ENCODE measurements around the gene IL12B.
"Not testable (repeated sequence)": the region's sequence is repeated elsewhere in the genome, so short reads cannot be mapped to it uniquely, and the experiment has no call there.

IL12B gene

DNA sequence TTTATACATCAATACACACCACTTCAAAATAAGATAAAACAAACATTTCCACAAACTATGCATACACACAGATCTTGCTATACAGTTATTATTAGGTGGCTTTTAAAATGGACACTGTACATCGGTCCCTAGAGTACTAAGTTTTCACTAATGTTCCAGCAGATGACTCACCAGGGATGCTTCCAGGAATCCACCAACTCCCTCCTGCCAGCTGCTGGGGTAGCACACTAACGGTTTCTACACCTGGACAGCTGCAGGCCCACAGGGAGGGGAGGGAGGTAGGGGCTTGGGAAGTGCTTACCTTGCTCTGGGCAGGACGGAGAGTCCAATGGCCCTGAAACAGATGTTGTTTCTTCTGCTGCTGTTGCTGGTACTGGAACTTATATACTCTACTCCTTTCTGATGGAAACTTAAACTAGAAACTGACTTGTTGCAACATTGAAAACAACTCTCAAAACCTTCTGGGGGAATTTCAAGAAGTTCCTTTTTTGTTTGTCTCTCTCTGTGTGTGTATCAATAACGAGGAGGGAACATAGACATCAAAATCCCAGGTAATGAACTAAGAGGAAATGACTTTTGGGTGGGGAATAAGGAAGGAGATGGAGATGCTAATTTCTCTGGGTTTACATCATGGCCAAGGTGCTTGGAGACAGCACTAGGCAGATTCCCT lies at the start of gene IL12B:
IL12B (minus strand) TSS at position 357 of the 670 bp plus-strand sequence. CDS start 3,705 bp downstream, outside the sequence.
- DNase-seq = no peak

DNA sequence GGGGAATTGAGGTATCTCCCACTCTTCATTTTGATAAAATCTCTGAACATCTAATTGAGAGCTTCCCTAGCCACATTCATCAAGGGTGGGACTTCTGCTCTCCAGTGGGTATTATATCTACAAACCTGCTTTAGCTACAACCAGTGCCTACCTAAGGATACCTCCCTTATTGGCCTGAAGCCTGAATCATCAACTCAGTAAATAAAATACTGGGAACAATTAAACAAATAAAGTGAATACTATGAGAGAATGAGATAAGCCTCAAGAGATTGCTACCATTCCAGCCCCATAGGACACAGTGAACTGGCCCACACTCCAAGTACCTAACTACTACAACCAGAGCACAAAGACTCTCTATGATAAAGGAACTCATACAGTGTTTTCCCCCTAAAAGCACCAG lies 47.4 kb upstream of the IL12B start:
- no peak for DNase-seq

DNA sequence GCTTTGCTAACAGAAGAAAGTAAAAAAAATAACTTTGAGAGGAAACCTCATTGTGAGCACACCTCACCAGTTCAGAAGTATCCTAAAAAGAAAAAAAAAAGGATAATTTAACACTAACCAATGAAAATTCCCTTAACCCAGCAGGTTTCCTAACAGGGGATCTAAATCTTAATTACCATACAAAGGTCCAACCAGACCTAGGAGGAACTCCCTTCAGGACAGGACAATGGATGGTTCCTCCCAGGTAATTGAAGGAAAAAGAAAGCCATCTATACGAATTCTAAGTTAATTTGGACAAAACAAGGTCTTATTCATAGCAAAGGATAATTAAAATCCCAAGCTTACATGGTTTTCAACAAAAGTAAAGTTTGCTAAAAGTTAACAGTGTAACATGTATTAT lies 37.6 kb upstream of the IL12B start:
- DNase-seq = not testable (repeated sequence)

DNA sequence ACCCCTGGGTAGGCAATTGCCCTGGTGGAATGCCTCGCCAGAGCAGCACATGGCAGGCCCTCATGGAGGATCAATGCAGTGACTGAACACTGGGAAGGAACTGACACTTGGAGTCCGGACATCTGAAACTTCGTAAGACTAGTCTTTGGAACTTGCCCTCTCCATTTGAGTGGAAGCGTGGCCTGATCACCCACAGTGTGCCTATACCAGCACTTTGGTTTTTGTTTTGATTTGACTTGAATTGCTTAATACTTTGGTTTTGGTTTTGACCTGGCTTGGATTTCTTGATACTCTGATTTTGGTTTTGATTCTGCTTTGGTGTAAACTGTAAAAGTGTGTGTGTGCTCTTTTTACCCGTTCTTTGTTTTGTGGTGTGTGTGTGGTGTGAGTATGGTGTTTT lies 36.5 kb upstream of the IL12B start:
- not testable (repeated sequence) for DNase-seq

GRCh38 chr5:159362220-159362619 lies 31.9 kb upstream of the IL12B start:
- DNase-seq = no peak

GRCh38 chr5:159359871-159360270 lies 29.6 kb upstream of the IL12B start:
- DNase-seq = not testable (repeated sequence)

- DNase-seq = no peak
These were observed 29.1 kb upstream of the IL12B start for GRCh38 chr5:159359408-159359807.

GRCh38 chr5:159353661-159354252 lies 23.5 kb upstream of the IL12B start:
- DNase-seq = no peak

DNA sequence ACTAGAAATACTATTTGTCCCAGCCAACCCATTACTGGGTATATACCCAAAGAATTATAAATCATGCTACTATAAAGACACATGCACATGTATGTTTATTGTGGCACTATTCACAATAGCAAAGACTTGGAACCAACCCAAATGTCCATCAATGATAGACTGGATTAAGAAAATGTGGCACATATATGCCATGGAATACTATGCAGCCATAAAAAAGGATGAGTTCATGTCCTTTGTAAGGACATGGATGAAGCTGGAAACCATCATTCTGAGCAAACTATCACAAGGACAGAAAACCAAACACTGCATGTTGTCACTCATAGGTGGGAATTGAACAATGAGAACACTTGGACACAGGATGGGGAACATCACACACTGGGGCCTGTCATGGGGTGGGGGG lies 20.4 kb upstream of the IL12B start:
- not testable (repeated sequence) for DNase-seq

DNA sequence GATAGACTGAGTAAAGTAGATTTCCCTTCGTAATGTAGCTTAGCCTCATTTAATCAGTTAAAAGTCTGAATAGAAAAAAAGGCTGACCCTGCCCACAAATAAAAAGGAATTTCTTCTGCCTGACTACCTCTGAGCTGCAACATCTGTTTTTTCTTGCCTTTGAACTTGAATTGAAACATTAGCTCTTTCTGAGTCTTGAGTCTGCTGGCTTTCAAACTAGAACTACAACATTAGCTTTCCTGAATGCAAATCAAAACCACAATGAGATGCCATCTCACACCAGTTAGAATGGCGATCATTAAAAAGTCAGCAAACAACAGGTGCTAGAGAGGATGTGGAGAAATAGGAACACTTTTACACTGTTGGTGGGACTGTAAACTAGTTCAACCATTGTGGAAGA lies 19.9 kb upstream of the IL12B start:
- DNase-seq = not testable (repeated sequence)

GRCh38 chr5:159345861-159346260 lies 15.6 kb upstream of the IL12B start:
- no peak for DNase-seq

DNA sequence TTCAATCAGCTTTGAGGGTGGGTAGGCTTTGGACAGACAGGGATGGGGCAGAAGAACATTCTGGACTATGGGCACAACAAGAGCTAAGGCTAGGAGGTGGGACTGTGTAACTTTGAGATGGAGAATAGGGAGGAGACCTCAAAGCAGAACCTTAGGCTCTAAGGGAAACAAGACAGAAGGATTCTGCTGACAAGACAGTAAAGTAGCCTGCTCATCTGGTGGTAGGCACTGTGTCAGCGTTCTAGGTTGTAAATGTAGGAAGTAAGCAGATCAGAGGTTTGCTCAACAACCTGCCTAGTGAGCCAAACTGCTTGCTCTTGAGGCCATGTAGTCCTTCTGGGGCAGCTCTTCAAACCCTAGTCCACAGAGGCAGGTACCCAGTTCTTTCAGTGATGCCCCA lies 15.0 kb upstream of the IL12B start:
- DNase-seq = no peak

DNA sequence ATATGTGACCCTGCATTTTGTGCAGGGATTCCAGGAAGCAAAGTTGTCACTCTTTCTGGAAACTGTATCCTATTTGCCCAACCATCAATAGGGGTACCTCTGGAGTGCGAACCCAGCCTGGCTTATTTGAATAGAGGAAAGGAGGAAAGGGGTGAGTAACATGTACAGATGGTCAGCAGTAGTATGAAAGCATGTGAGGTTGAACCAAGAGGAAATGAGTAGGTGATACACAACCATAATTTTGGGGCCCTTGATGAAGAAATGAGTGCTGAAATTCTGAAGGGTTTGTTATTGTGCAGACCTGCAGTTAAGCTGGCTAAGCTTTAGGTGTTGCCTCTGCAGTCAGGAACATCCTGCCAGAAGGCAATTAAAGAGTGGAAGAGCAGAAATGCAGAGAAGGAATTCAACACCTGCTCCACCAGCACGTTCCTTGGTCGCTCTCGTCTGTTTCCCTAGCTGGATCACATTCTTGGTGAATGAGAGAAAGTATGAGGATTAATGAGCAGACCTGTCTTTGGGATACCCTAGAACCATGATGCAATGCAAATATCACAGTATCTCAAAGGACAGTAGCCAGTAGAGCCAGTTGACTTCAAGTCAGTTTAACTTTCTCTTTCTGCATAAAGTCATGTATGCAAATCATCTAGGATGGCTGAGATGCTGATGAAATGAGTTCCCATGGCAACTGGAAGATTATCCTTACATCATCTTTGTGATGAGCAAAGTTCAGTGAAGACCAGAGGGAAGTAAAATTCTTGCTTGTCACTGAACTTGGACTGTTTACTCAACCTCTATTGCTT lies 13.2 kb upstream of the IL12B start:
- no peak for DNase-seq

DNA sequence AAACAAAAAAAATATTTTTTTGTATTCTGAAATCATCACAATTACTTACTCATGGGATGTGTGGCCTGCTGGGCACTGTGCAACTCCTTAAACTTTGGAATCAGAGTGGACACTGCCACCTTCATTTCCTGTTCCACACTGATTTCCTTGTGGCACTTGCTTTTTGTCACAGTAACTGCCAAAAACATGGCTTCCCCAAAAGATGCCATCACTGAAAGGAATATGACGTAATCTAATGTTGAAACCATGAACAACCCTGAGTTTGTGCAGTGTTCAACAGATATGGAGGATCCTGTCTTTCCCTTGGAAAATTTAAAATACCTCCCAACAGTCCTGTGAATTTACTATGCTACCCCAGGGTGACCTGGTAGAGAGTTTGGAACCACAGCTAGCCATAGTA lies 12.6 kb upstream of the IL12B start:
- no peak for DNase-seq

GRCh38 chr5:159341906-159342310 lies 11.6 kb upstream of the IL12B start:
- peak; percentile 15 for DNase-seq

GRCh38 chr5:159341145-159341544 lies 10.9 kb upstream of the IL12B start:
- no peak for DNase-seq

GRCh38 chr5:159340511-159340910 lies 10.2 kb upstream of the IL12B start:
- DNase-seq = no peak

DNA sequence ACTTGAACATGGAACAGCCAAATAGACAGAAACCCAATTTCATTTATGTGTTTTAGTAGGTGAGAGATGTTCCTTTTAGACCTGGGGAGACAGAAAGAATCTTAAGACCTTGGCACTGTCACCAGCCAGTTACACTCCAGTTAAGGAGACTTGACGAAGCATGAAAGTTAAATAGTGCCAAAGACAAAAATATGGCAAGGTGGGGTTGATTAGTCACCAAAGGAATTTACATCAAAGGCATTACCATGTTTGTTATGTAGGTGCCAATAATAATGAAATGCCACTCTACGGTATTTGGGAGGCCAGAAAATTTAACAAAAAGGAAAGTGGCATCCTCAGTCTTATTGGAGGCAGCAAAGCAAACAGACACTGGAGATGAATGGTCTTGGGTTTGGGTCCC lies 9.2 kb upstream of the IL12B start:
- no peak for DNase-seq

DNA sequence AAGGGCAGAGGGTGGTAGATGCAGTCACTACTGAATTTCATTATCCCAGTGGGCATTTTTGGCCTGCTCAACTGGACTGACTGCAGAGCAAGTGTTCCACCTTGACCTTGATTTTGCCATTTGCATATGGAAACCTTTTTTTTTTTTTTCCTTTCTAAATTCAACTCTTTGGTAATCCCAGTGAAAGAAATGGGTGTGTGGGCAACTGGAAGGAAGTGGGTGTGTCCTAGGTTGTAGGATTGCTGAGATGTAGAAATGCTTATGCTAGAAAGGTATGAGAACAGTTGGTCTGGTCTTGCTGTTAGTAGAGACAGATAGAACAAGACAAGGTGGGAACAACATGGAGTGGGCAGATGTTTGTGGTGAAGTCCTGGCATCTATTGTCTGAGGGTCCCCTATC lies 7.8 kb upstream of the IL12B start:
- no peak for DNase-seq

GRCh38 chr5:159337016-159337955 lies 7.0 kb upstream of the IL12B start:
- DNase-seq = no peak

GRCh38 chr5:159336586-159336985 lies 6.3 kb upstream of the IL12B start:
- no peak for DNase-seq

DNA sequence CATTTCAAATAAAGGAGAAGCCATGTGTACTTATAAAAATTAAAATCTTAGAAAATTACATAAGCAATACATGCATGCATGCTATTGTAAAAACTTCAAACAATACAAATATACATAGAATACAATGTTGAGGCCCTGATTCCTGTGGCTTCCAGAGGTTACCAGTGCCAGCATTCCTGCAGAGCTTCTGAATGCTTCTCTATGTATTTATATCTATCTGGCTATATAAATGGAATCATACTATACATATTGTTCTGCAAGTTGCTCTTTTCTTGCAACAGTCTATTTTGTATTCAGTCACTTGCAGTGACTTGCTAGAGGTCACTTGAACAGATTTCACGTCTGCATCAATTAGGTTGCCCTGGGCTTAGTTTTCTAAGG lies 3.2 kb upstream of the IL12B start:
- DNase-seq = no peak
